Loucy (cell line): ENCODE measurements around the gene PAXX.

Experiments
- H2AFZ ChIP-seq: fragments of 200-600 bp; sonication (generic); 2 replicates; pipeline ENCODE4 v1.6.0; 2016; ENCODE audit warnings: antibody characterized with exemption, mild to moderate bottlenecking, low read length, moderate library complexity
- H3F3A ChIP-seq: fragments of 200-600 bp; 2 replicates; pipeline ENCODE4 v1.6.0; 2016; ENCODE audit warnings: antibody characterized with exemption, low read depth, mild to moderate bottlenecking
- H3K27me3 ChIP-seq: fragments of 200-600 bp; sonication (generic); 2 replicates; pipeline ENCODE4 v1.6.1; 2014; ENCODE audit warnings: low read length, mild to moderate bottlenecking; ENCODE audit not compliant: insufficient read depth, poor library complexity, severe bottlenecking
- H3K36me3 ChIP-seq: fragments of 200-600 bp; sonication (generic); 2 replicates; pipeline ENCODE4 v1.6.1; 2016; ENCODE audit warnings: low read length; ENCODE audit not compliant: insufficient read depth
- H3K4me1 ChIP-seq: fragments of 200-600 bp; sonication (generic); 2 replicates; pipeline ENCODE4 v1.5.1; 2014; ENCODE audit warnings: low read length, mild to moderate bottlenecking; ENCODE audit not compliant: insufficient read depth, poor library complexity, severe bottlenecking
- H3K4me2 ChIP-seq: fragments of 200-600 bp; sonication (generic); 2 replicates; pipeline ENCODE4 v1.6.0; 2014; ENCODE audit warnings: antibody characterized with exemption, low read length, low read depth, mild to moderate bottlenecking; ENCODE audit not compliant: poor library complexity, severe bottlenecking
- H3K4me3 ChIP-seq: fragments of 200-600 bp; sonication (generic); 2 replicates; pipeline ENCODE4 v1.5.1; 2014; ENCODE audit warnings: low read length, mild to moderate bottlenecking, mixed read lengths; ENCODE audit not compliant: poor library complexity, severe bottlenecking
- H3K79me2 ChIP-seq: fragments of 200-600 bp; sonication (generic); 2 replicates; pipeline ENCODE4 v1.6.1; 2014; ENCODE audit warnings: low read length; ENCODE audit not compliant: insufficient read depth
- H3K9ac ChIP-seq: fragments of 200-600 bp; sonication (generic); 2 replicates; pipeline ENCODE4 v1.6.0; 2014; ENCODE audit warnings: mild to moderate bottlenecking, low read depth, low read length, moderate library complexity; ENCODE audit not compliant: poor library complexity, severe bottlenecking
- H3K9me2 ChIP-seq: fragments of 200-600 bp; sonication (generic); replicated peaks from 2 replicates; pipeline ENCODE4 v1.6.1; 2016; ENCODE audit warnings: low read depth, low read length, mixed read lengths
- H3K9me3 ChIP-seq: fragments of 200-600 bp; sonication (generic); 2 replicates; pipeline ENCODE4 v1.6.1; 2014; ENCODE audit warnings: mild to moderate bottlenecking, antibody characterized with exemption, low read length, low read depth; ENCODE audit not compliant: insufficient read depth
- H4K20me1 ChIP-seq: fragments of 200-600 bp; sonication (generic); 2 replicates; pipeline ENCODE4 v1.6.0; 2014; ENCODE audit warnings: antibody characterized with exemption, low read length, mild to moderate bottlenecking; ENCODE audit not compliant: insufficient read depth, poor library complexity, severe bottlenecking
- EZH2phosphoT487 ChIP-seq: fragments of 200-600 bp; IDR thresholded peaks from 2 replicates; pipeline ENCODE4 v1.6.1; 2018; ENCODE audit warnings: antibody characterized with exemption, mild to moderate bottlenecking, moderate library complexity, borderline replicate concordance
- TF ChIP-seq, protein P1 (sequence below): fragments of 200-600 bp; sonication (generic); conservative IDR thresholded peaks from 2 replicates; pipeline ENCODE4 v1.5.1; 2014; ENCODE audit warnings: mild to moderate bottlenecking, antibody characterized with exemption, low read length

The PAXX gene

DNA sequence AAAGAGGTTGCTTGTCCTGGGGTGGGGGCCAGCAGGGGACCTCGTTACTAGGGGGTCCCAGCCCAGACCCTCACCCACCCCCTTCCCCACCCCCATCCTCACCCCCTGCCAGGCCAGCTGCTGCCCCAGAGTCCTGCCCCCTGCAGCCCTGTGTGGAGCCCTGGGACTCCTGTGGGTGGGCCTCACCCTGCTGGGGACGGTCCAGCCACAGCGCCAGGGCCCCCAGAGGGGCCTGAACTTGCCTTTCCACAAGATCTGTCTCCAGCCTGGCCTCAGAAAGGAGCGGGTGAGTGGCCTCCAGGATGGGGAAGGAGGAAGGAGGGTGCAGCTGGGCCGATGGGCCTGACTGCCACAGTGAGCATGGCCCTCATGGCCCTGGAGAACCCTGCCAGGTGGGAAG is 22.4 kb upstream of the PAXX start:
- Histone ChIP-seq H3F3A (no peaks in the 10 kb centered on the region), H3K4me2 (no peak overlapping the region), H3K36me3 (no peaks in the 10 kb centered on the region)

DNA sequence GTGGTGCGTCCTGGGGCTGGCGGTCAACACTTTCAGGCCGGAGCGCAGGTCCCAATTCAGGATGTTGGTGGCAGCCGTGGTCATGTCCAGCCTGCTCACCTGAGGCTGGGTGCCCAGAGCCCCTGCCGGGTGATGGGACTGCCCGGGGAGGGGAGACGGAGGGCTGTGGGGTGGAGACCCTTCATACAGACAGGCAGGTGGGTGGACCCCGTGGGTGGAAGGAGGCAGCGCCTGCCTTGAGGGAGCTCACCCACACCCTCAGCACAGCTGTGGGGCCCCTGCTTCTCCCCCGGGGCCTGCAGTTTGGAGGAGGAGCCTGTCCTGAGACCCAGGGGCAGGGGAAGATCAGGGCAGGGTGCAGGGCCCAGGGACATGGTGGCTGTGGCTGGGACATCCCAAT is 21.9 kb upstream of the PAXX start:
- Histone ChIP-seq H3K4me3 (no peak overlapping the region), H3K9ac (no peak overlapping the region), H3K36me3 (no peaks in the 10 kb centered on the region), H3K4me1 (peaks cover 13% of the 10 kb centered on the region), H4K20me1 (no peaks in the 10 kb centered on the region), H3K9me2 (no peaks in the 10 kb centered on the region), H2AFZ (no peak overlapping the region), H3K79me2 (no peaks in the 10 kb centered on the region), H3K4me2 (no peak overlapping the region), H3F3A (no peaks in the 10 kb centered on the region), H3K9me3 (no peaks in the 10 kb centered on the region), H3K27me3 (no peaks in the 10 kb centered on the region)
- no peak for TF ChIP-seq EZH2phosphoT487
- TF ChIP-seq, protein P1, sequence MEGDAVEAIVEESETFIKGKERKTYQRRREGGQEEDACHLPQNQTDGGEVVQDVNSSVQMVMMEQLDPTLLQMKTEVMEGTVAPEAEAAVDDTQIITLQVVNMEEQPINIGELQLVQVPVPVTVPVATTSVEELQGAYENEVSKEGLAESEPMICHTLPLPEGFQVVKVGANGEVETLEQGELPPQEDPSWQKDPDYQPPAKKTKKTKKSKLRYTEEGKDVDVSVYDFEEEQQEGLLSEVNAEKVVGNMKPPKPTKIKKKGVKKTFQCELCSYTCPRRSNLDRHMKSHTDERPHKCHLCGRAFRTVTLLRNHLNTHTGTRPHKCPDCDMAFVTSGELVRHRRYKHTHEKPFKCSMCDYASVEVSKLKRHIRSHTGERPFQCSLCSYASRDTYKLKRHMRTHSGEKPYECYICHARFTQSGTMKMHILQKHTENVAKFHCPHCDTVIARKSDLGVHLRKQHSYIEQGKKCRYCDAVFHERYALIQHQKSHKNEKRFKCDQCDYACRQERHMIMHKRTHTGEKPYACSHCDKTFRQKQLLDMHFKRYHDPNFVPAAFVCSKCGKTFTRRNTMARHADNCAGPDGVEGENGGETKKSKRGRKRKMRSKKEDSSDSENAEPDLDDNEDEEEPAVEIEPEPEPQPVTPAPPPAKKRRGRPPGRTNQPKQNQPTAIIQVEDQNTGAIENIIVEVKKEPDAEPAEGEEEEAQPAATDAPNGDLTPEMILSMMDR, result no peak

More for the DNA sequence above, 22.4 kb upstream of the PAXX start:
- Histone ChIP-seq H4K20me1 (no peaks in the 10 kb centered on the region), H3K9me3 (no peaks in the 10 kb centered on the region), H3K27me3 (no peaks in the 10 kb centered on the region), H3K9ac (no peak overlapping the region), H3K79me2 (no peaks in the 10 kb centered on the region), H3K4me3 (no peak overlapping the region), H3K9me2 (no peaks in the 10 kb centered on the region), H2AFZ (no peak overlapping the region), H3K4me1 (peaks cover 9% of the 10 kb centered on the region)
- TF ChIP-seq EZH2phosphoT487, result no peak
- TF ChIP-seq, protein P1, result no peak

DNA sequence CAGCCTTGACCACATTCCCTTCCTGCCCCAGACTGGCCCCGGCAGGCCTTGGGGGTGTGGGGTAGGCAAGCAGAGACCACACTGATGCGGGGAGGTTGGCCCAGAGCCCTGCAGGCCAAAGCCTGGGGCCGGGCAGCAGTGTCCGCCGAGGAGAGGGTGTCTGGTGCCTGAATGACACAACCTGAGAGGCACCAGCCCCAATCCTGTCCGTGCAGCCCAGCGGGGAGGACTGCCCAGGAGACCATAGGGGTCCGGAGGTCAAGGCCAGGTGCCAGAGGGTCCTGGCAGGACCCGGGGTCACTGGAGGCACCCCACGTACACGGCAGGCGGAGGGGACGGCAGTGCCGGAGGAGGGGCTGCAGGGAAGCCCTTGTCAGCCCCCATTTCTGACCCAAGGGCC is 20.5 kb upstream of the PAXX start:
- Histone ChIP-seq H3K79me2 (no peaks in the 10 kb centered on the region), H2AFZ (no peak overlapping the region), H3K9me3 (no peaks in the 10 kb centered on the region), H3F3A (no peaks in the 10 kb centered on the region), H3K36me3 (no peaks in the 10 kb centered on the region), H3K4me1 (peaks cover 5% of the 10 kb centered on the region), H3K27me3 (no peaks in the 10 kb centered on the region), H3K9ac (no peak overlapping the region), H3K9me2 (no peaks in the 10 kb centered on the region), H3K4me2 (no peak overlapping the region), H4K20me1 (no peaks in the 10 kb centered on the region), H3K4me3 (no peak overlapping the region)
- TF ChIP-seq, protein P1, result no peak
- TF ChIP-seq EZH2phosphoT487, result no peak
